GM12878 (cell line): ENCODE results near the gene ARHGEF25. TPM values are rescaled to one million over a fixed set of nuclear protein-coding genes. Genes with fewer than 3 reads are reported as not detected.

Experiments used
- BCL11A ChIP-seq: IDR thresholded peaks from 2 replicates; pipeline ENCODE4 v1.6.1; 2011; ENCODE audit warnings: low read depth, low read length
- BCL3 ChIP-seq: IDR thresholded peaks from 2 replicates; pipeline ENCODE4 v1.6.1; 2011; ENCODE audit warnings: borderline replicate concordance, low read depth, mild to moderate bottlenecking, moderate library complexity, low read length; ENCODE audit not compliant: insufficient read depth, poor library complexity, severe bottlenecking
- CBX3 ChIP-seq: fragments of 200-600 bp; sonication (generic); IDR thresholded peaks from 2 replicates; pipeline ENCODE4 v1.6.1; 2016; ENCODE audit warnings: low read depth, borderline replicate concordance
- EGR1 ChIP-seq, 2 experiments: IDR thresholded peaks; 1 replicate in 1 of 2; 2 replicates in 1 of 2; pipeline ENCODE4 v1.6.1; 2011 to 2012; ENCODE audit warnings: low read depth in 2 of 2, low read length in 2 of 2, borderline replicate concordance in 1 of 2, mild to moderate bottlenecking in 1 of 2, moderate library complexity in 1 of 2
- LARP7 ChIP-seq: fragments of 450-650 bp; IDR thresholded peaks from 2 replicates; pipeline ENCODE4 v1.6.1; 2017; ENCODE audit warnings: mild to moderate bottlenecking
- PBX3 ChIP-seq: IDR thresholded peaks from 2 replicates; pipeline ENCODE4 v1.6.1; 2011; ENCODE audit warnings: mild to moderate bottlenecking, low read depth, low read length, moderate library complexity; ENCODE audit not compliant: insufficient replicate concordance
- RAD21 ChIP-seq: IDR thresholded peaks from 2 replicates; pipeline ENCODE4 v1.6.1; 2011; ENCODE audit warnings: mild to moderate bottlenecking, low read depth, low read length, moderate library complexity; ENCODE audit not compliant: insufficient read depth
- REST ChIP-seq: IDR thresholded peaks from 2 replicates; pipeline ENCODE4 v1.6.1; 2012; ENCODE audit warnings: mild to moderate bottlenecking, low read depth, low read length
- SIN3A ChIP-seq: IDR thresholded peaks from 2 replicates; pipeline ENCODE4 v1.6.1; 2012; ENCODE audit warnings: low read depth, low read length, improper control_type of control experiment
- SUZ12 ChIP-seq: fragments of 200-600 bp; sonication (generic); IDR thresholded peaks from one replicate; pipeline ENCODE4 v1.6.1; 2018; ENCODE audit warnings: antibody characterized with exemption, mild to moderate bottlenecking; ENCODE audit not compliant: unreplicated experiment
- TARDBP ChIP-seq: IDR thresholded peaks from 2 replicates; pipeline ENCODE4 v1.6.1; 2016; ENCODE audit warnings: borderline replicate concordance
- USF2 ChIP-seq: IDR thresholded peaks from 2 replicates; pipeline ENCODE4 v1.6.1; 2011; ENCODE audit warnings: low read depth, low read length, improper control_type of control experiment, borderline replicate concordance
- ZBTB33 ChIP-seq: fragments of 450-650 bp; IDR thresholded peaks from 2 replicates; pipeline ENCODE4 v1.6.1; 2017; ENCODE audit warnings: mild to moderate bottlenecking
- ZNF384 ChIP-seq: IDR thresholded peaks from 2 replicates; pipeline ENCODE4 v1.6.1; 2012; ENCODE audit warnings: low read depth, mild to moderate bottlenecking, low read length, improper control_type of control experiment, borderline replicate concordance
- polyA plus RNA-seq, 11 experiments: library from polyadenylated mRNA; depleted of rRNA in 4 of 11; unstranded in 6 of 11; stranded (reverse) in 5 of 11; fragments of >200 nt; fragmentation: Nextera tagmentation in 4 of 11; fragmentation: Illumina TruSeq in 1 of 11; extraction: Ambion mirVana in 4 of 11; extraction: Trizol in 1 of 11; gene quantifications; 1 replicate in 1 of 11; 2 replicates in 10 of 11; pipeline versions ENCODE4 v1.2.1 to v1.2.3, GENCODE V29; 2011 to 2016; ENCODE audit warnings: inconsistent platforms in 2 of 11, missing spikeins in 2 of 11, low read depth in 1 of 11
- total RNA-seq, 4 experiments: library from RNA; depleted of rRNA in 3 of 4; stranded (reverse); fragments of >200 nt in 3 of 4; fragmentation: Illumina TruSeq in 1 of 4; extraction: Trizol in 1 of 4; gene quantifications; 2 replicates each; pipeline versions ENCODE4 v1.2.1 to v1.2.3, GENCODE V29; 2013 to 2021

The ARHGEF25 gene
- total and polyA plus RNA-seq, 10 of the 15 experiments (the other 5 are each of a cell fraction or from before 2014, with no cell fraction given) = 0.08 to 4.5 (median 1.2) TPM; not detected in 3

- no peak for TF ChIP-seq BCL3
- no peak for TF ChIP-seq BCL11A
- no peak for TF ChIP-seq REST
- no peak for TF ChIP-seq ZBTB33
- no peak for TF ChIP-seq SIN3A
- peak in 1 of 2 experiments; percentile 70; a peak in 1 of 3 replicates for TF ChIP-seq EGR1 (IDR thresholded peaks at IDR 0.05; ENCODE audit: borderline replicate concordance in 1 of 2, low read depth in 2 of 2, low read length in 2 of 2)
- no peak for TF ChIP-seq ZNF384
- TF ChIP-seq USF2 = no peak
- TF ChIP-seq TARDBP = no peak
- 0 out of 2 replicates have a peak, but pooled peaks have one; percentile 37 for TF ChIP-seq LARP7
- TF ChIP-seq SUZ12 = no peak
- TF ChIP-seq CBX3 = no peak
- TF ChIP-seq PBX3 = no peak
- peak; percentile 53 for TF ChIP-seq RAD21
- TF ChIP-seq, all 136 proteins: peak for 13
Measured at GRCh38 chr12:57632958-57633840, 22.0 kb downstream of the ARHGEF25 start, which contains the start of gene B4GALNT1 (continued).
